ENCODE data around the gene RMDN3.

Gene RMDN3

DNA sequence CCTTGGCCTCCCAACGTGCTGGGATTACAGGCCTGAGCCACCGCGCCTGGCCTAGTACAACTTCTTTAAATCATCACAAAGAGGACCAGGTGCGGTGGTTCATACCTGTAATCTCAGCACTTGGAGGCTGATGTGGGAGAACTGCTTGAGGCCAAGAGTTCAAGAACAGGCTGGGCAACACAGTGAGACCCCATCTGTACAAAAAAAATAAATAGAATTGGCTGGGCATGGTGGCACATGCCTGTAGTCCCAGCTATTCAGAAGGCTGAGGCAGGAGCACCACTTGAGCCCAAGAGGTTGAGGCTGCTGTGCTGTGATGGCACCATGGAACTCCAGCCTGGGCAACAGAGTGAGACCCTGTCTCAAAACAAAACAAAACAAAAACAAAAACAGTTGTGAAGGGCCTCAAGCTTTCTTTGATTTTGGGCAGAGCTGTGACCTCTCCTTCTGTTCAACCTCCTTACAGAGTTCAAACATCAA lies 5.9 kb downstream of the RMDN3 start:
- no peak for DNase-seq (ENCODE audit: low read depth in 1 of 2, low spot score in 1 of 2)

DNA sequence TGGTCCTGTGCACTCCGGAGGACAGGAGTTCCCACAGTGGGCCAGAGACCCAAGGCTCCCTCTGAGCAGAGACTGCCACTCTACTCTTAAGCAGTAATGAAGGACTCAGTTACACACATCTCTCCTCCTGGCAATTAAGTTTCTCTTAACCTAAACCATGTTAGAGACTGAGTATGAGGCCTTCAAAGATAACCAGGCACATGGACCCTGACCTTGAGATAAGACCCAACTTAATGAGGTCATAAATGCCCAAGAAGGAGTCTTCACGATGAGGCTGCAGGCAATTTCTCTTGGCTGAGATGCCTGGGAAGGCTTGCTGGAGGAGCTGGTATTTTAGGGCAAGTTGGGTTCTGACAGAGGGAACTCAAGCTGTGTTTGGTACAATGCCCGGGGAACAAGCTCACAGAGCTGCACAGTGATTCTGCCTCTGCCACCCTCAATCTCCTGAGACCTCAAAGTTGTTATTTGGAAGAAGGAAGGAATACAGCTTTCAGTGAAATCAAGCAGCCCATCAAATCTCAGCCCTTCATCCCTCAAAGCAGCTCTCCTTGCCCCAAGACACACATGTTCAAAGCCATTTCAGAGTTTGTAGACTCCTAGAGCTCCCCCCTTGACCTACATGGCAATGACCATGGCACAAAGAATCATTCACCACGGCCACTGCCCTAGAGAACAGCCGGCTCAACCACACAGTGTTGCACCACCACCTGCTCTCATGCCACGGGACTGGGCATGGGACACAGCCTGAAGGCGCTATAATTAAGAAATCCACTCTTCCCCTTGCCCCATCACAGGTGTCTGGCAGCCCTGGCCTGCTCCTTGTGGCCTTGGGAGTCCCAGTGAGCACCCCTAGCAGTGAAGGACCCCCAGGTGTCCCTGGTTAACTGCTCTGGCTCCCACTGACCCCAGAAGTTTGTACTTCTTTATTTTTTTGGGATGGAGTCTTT lies 7.1 kb downstream of the RMDN3 start:
- no peak for DNase-seq (ENCODE audit: low read depth in 1 of 2, low spot score in 1 of 2)

DNA sequence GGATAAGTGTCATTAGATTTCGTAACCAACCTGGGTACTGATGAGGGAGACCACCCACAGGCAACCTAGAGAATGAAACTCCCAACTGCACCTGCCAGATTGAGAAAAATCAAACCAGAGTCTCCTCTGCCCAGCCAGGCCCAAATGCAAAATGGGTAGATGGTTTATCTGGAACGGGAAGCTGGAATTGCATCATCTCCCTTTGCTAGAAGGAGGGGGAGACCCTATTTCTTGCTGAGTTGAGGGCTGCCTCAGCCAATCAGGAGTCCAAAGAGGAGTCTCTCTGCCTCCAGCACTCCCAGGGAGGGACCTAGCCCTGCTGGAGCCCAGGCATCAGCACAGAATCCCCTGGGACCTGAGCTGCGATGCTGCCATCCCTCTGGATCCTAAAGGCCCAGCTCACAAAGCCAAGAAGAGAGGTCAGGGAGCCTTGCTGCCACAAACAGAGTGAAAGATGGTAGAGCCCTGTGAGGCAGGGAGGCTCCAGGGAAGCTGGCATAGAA lies 8.1 kb downstream of the RMDN3 start:
- no peak for DNase-seq (ENCODE audit: low read depth in 1 of 2, low spot score in 1 of 2)

DNA sequence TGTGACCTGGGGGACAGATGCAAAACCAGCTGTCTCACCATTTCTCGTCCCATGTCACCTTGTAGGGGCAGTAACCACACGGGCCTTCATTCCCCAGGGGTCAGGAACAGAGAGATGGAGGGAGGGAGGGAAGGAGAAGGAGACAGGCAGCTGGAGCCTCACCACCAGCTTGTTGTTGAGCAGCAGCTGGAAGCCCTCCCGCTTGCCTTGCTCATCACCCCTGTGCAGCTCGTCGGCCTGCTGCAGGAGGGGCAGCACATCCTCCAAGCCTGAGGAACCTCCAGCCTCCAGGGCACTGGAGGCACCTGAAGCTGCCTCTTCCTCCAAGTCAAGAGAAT lies 10.3 kb downstream of the RMDN3 start:
- no peak for DNase-seq (ENCODE audit: low read depth in 1 of 2, low spot score in 1 of 2)

DNA sequence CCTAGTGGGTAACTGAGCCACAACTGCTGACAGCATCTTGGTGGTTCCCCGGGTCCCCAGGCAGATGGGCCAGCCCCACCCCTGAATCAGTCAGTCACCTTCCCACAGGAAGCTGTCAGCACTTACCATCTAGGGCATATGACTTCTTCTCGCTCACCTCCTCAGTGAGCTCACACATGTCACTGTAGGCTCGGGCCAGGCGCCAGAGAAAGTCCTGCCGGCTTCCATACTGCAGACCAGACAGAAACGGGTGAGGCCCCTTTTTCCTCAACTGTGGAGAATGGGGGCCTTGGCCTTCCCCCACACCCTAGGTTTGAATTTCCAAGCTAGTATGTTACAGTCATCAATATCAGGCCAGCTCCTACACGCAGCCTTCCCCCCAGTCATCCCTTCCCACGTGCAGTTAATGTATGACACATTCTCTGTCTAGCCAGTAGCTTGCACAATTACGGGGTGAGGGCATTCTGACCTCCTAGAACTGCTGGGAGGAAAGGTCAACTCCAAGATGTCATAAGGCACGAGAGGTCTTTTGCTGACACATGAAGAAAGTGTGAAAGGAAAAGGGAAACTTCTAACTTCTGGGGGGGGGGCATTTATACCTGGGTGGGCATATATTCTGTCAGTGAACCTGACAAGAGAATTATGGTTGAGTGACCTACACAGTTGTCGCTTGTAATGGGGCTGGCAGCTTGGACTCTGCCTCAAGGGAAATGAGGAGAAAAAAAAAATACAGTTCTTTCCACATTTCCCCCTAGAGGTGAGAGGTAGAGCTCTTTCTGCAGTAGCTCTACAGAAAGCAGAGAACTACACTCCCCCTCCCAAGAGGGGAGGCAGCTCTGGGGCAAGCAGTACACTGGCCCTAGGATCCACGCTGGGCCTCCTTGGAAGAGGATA lies 10.9 kb downstream of the RMDN3 start:
- peak in 1 of 2 donors; percentile 24 for DNase-seq (ENCODE audit: low read depth in 1 of 2, low spot score in 1 of 2)

DNA sequence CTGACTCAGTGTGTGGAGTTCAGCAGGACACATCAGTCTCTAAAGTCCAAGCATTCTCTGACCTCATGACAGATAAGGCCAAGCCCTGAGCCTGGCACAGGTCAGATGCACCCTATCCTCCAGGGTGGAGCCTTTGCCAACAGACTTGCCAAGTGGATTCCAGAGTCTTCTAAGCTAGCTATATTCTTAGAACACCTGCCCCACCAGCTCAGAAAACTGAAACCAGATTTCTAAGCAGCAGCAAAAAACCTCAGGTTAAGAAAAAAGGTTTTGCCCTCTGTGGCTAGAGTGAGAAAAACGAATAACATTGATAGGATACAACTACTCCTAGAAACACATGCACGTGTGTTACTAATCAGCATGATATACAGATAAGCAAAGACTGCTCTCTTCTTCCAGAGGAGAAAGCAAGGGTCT lies 11.6 kb downstream of the RMDN3 start:
- DNase-seq (ENCODE audit: low read depth in 1 of 2, low spot score in 1 of 2) = no peak

DNA sequence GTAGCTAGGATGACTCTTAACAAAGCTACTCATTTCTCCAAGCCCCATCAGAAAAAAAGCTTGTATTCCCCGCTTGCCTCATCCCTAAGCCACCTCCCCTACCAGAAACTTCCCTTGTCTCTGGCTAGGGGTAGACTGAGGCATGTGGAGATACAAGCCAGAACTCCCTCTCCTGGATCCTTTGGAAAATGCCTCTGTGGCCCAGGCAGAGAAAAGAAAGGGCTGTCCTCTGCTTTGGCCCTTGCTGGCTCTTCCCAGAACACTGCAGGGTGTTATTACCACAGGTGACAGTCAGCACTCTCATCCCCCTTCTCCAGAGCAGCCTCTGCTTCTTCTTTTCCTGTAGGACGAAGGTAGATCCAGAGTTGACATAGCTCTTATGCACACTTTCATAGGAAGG lies 15.2 kb downstream of the RMDN3 start:
- DNase-seq (ENCODE audit: low read depth in 1 of 2, low spot score in 1 of 2) = no peak

DNA sequence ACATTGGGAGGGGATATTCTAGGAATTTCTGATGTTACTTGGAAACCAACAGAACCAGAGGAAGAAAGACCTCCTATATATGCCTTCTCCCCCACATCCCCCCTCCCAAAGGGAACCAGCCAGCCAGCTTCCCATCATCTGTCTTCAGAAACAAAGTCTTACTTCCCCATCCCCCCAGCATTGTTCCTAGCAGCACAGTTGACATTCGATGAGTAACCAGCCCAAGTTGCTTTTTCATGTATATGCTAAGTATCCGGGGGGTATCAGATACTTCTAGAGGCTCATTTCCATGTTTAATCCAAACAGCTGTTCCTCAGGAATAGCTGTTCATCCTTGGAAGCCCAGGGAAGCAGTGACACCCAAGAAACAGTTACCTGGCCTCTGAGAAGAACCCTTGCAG lies 16.0 kb downstream of the RMDN3 start:
- DNase-seq (ENCODE audit: low read depth in 1 of 2, low spot score in 1 of 2) = no peak

DNA sequence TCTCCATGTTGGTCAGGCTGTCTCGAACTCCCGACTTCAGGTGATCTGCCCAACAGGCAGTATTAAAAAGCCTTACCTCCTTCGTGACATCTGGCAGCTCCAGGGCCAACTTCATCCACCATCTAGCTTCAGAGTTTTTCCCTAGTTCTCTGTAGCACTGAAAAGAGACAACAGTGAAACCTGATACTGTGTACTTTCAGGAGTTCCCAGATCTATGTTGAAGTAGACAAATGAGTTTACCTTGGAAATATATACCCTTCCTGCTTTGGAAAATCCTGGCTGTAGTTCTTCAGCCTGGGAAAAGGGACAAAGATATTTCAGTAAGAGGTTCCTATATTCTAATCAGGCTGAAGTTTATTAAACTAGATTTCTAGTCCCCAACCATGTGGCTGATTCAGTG lies 18.0 kb downstream of the RMDN3 start:
- DNase-seq (ENCODE audit: low read depth in 1 of 2, low spot score in 1 of 2) = no peak

DNA sequence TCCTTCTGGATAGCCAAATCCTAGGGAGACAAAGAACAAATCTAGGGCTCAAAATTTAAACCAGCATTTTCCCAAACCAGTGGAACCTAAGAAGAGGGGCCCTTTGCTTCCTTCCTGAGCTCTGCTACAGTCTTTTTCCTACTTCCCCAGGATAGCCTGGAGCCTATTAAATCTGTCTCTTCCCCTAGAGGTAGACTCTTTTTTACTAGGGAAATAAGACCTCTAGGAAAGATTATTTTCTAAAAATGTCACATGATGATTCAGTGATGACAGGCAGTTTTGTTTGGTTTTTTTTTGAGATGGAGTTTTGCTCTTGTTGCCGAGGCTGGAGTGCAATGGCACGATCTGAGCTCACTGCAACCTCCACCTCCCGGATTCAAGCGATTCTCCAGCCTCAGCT lies 18.5 kb downstream of the RMDN3 start:
- DNase-seq (ENCODE audit: low read depth in 1 of 2, low spot score in 1 of 2) = no peak

DNA sequence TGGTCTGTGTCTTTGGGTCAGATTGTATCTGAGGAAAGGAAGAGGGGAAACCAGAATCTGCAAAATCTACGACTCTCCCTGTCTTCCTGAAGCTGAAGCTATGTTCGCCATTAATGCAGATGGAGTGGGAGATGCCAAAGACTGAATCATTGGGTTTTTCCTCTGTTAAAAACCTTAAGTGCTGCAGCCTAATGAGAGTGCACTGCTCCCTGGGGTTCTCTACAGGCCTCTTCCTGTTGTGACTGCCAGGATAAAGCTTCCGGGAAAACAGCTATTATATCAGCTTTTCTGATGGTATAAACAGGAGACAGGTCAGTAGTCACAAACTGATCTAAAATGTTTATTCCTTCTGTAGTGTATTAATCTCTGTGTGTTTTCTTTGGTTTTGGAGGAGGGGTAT lies 24.0 kb downstream of the RMDN3 start:
- DNase-seq (ENCODE audit: low read depth in 1 of 2, low spot score in 1 of 2) = no peak

DNA sequence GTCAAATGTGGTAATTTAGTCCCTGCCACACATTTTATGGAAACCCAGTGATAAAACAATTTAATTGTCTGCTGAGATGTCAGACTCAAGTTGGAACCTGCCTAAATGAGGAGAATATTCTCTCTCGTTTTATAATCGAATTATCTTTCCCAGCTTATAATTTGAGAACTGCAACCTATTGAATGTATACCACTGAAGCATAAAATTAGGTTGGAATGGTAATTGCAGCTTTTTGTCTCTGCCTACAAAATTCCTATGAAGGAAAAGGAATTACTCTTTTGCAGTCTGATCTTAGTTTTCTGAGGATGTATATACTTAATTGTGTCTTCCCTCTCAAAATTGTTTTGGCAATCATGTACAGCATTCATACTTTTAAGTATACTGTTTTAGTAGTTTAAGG lies 31.1 kb downstream of the RMDN3 start:
- DNase-seq (ENCODE audit: low read depth in 1 of 2, low spot score in 1 of 2) = no peak

DNA sequence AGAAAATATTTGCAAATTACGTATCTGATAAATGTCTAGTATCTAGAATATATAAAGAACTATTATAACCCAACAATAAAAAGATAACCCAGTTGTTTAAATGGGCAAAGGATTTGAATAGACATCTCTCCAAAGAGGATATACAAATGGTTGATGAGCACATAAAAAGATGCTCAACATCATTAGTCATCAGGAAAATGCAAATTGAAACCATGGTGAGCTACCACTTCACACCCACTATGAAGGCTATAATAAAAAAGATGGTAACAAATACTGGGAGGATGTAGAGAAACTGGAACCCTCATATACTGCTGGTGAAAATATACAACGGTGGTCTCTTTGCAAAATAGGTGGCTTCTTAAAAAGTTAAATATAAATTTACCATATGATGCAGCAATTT lies 32.1 kb downstream of the RMDN3 start:
- no peak for DNase-seq (ENCODE audit: low read depth in 1 of 2, low spot score in 1 of 2)

DNA sequence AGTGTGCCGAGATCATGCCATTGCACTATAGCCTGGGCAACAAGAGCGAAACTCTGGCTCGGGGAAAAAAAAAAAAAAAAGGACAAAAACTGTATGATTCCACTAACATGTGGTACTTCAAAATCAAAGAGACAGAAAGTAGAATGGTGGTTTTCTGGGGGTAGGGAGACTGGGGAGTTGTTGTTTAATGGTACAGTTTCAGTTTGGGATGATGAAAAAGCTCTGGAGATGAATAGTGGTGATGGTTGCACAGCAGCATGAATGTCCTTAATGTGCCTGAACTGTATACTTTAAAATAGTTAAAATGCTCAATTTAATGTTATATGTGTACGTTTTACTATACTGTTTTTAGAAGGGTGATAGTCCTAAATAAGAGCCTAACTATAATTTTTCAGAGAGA lies 32.7 kb downstream of the RMDN3 start:
- DNase-seq (ENCODE audit: low read depth in 1 of 2, low spot score in 1 of 2) = no peak

DNA sequence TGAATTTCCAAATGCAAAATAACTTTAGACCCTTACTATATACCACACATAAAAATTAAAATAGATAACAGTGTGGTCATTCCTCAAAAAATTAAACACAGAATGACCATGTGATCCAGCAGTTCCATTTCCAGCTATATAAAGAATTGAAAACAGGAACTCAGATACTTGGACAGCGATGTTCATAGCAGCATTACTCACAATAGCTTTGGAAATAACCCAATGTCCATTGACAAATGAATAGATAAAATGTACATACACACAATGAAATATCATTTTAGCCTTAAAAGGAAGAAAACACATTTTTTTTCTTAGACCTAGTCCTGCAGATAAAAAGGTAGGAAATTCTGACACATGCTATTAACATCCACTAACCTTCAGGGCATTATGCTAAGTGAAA lies 33.4 kb downstream of the RMDN3 start:
- no peak for DNase-seq (ENCODE audit: low read depth in 1 of 2, low spot score in 1 of 2)

DNA sequence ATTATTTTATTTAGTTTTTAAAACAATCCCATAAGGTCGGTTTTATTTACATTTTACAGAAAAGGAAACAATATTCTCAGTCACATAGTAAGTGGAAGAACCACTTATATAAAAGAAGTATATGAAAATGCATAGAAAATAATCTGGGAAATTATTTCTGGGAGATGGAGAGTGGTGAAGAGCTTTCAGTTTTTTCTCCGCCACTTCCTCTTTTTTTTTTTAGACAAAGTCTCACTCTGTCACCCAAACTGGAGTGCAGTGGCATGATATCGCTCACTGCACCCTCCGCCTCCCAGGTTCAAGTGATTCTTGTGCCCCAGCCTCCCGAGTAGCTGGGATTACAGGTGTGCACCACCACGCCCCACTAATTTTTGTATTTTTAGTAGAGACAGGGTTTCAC lies 38.9 kb downstream of the RMDN3 start:
- DNase-seq (ENCODE audit: low read depth in 1 of 2, low spot score in 1 of 2) = no peak

DNA sequence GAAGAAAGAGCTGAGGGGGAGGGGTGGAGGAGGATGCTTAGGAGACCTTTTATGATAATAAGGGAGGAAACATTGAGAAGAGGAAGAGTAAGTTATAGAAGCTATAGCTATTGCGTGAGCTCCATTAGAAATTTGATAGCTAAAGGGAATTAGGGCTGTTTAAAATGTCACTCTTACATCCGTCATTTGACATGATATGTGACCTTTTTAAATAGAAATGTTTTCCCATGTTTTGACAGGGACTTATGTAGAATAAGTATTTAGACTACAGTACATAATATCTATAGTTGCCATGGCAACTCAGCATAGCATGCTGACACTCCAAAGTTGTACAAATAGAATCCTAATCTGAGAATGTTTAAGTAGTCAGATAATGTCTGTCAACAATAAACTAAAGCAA lies 40.9 kb downstream of the RMDN3 start:
- no peak for DNase-seq (ENCODE audit: low read depth in 1 of 2, low spot score in 1 of 2)

DNA sequence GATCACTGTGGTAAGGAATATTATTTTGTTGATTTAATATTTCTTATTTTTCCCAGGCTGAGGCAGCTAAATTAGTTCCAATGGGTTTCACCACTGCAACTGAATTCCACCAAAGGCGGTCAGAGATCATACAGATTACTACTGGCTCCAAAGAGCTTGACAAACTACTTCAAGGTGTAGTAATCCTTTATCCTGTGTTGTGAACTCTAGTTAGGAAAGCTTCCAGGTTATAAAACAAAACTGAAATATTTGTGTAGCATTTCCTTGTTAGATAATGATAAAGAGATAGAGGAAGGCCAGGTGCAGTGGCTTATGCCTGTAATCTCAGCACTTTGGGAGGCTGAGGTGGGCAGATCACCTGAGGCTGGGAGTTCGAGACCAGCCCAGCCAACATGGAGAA lies 48.9 kb downstream of the RMDN3 start:
- no peak for DNase-seq (ENCODE audit: low read depth in 1 of 2, low spot score in 1 of 2)

DNA sequence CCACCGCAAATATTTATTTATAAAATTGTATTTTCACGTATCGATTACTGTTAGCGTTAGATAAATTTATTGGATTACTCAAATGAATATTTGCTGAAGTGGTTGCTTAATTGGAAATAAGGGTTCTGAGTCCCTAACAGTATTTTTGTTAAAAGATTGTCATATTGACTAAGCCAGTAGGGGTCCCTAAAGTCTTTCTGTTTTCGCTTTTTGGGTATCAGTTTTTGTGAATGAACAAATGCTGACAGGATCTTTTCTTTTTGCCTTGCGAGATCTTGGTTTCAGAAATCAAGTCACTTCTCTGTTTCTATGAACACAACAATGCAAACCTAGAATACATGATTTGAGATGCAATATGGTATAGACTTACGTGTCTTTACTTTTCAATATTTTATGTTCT lies 53.0 kb downstream of the RMDN3 start:
- DNase-seq (ENCODE audit: low read depth in 1 of 2, low spot score in 1 of 2) = no peak

DNA sequence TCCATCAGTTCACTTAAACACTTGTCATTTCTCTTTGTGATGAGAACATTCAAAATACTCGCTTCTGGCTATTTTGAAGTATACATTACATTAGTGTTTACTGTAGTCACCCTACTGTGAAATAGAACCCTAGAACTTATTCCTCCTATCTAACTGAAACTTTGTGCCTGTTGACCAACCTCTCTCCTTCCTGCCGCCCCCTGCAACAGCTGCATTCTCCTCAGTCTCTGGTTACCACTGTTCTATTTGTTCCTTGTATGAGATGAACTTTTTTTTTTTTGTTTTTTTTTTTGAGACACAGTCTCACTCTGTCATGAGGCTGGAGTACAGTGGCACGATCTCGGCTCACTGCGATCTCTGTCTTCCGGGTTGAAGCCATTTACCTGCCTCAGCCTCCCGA lies 57.1 kb downstream of the RMDN3 start:
- no peak for DNase-seq (ENCODE audit: low read depth in 1 of 2, low spot score in 1 of 2)

DNA sequence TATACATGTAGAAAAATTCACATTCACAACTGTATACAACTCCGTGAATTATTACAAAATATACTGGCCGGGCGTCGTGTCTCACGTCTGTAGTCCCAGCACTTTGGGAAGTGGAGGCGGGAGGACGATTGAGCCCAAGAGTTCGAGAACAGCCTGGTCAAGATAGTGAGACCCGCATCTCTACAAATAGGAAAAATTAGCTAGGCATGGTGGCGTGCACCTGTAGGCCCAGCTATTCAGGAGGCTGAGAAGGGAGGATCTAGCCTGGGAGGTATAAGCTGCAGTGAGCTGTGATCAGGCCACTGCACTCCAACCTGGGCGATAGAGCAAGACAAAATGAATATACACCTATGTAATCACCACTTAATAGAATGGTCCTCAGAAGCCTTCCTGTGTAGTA lies 58.8 kb downstream of the RMDN3 start:
- no peak for DNase-seq (ENCODE audit: low read depth in 1 of 2, low spot score in 1 of 2)

DNA sequence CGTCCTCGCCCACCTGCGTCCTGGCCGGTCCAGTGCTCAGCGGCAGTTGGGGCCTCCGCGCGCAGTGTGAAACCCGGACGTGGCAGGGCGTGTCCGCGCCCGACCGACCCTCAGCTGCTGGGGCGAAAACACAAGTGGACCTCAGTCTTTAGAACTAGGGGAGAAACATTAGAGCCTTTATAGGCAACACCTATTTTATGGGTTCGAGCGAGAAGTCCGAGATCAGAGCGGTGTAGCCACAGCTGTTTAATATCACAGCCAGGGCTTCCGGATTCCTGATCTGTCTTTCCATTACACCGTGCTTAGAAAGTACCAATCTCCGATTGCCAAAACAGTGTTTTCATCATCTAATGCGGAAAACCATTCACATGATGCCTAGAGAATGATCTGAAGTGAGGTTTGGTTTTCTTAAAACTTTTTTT lies 59.6 kb downstream of the RMDN3 start:
- DNase-seq (ENCODE audit: low read depth in 1 of 2, low spot score in 1 of 2) = no peak

Measured in stimulated activated CD4-positive, alpha-beta T cell treated with anti-CD3 and anti-CD28 coated beads, Interleukin-15, amount 100 ng/mL, for 1 hour (primary cell).